Ishikawa (cell line): Measurements from ENCODE around the gene IER5L.

Source experiments
- CEBPB ChIP-seq: IDR thresholded peaks from 2 replicates; pipeline ENCODE4 v1.6.1; 2012
- CREB1 ChIP-seq: IDR thresholded peaks from 2 replicates; pipeline ENCODE4 v1.6.1; 2012; ENCODE audit warnings: low read depth
- EGR1 ChIP-seq: IDR thresholded peaks from 2 replicates; pipeline ENCODE4 v1.6.1; 2012
- EP300 ChIP-seq: IDR thresholded peaks from 2 replicates; pipeline ENCODE4 v1.6.1; 2012; ENCODE audit warnings: borderline replicate concordance
- FOXM1 ChIP-seq: IDR thresholded peaks from 2 replicates; pipeline ENCODE4 v1.6.1; 2012; ENCODE audit warnings: low read depth, borderline replicate concordance
- NFIC ChIP-seq: IDR thresholded peaks from 2 replicates; pipeline ENCODE4 v1.6.1; 2012
- REST ChIP-seq: IDR thresholded peaks from 2 replicates; pipeline ENCODE4 v1.6.1; 2012; ENCODE audit warnings: low read depth, mild to moderate bottlenecking
- TAF1 ChIP-seq: IDR thresholded peaks from 2 replicates; pipeline ENCODE4 v1.6.1; 2012; ENCODE audit warnings: low read depth, mild to moderate bottlenecking
- TCF12 ChIP-seq: IDR thresholded peaks from 2 replicates; pipeline ENCODE4 v1.6.1; 2012; ENCODE audit warnings: low read depth
- TEAD4 ChIP-seq: IDR thresholded peaks from 2 replicates; pipeline ENCODE4 v1.6.1; 2012
- YY1 ChIP-seq: IDR thresholded peaks from 2 replicates; pipeline ENCODE4 v1.6.1; 2012; ENCODE audit warnings: low read depth
- ZBTB7A ChIP-seq: IDR thresholded peaks from 2 replicates; pipeline ENCODE4 v1.6.1; 2012; ENCODE audit warnings: low read depth
- TF ChIP-seq, protein P1 (sequence below): IDR thresholded peaks from 2 replicates; pipeline ENCODE4 v1.6.1; 2012
- TF ChIP-seq, protein P2 (sequence below): IDR thresholded peaks from 2 replicates; pipeline ENCODE4 v1.6.1; 2012

DNA sequence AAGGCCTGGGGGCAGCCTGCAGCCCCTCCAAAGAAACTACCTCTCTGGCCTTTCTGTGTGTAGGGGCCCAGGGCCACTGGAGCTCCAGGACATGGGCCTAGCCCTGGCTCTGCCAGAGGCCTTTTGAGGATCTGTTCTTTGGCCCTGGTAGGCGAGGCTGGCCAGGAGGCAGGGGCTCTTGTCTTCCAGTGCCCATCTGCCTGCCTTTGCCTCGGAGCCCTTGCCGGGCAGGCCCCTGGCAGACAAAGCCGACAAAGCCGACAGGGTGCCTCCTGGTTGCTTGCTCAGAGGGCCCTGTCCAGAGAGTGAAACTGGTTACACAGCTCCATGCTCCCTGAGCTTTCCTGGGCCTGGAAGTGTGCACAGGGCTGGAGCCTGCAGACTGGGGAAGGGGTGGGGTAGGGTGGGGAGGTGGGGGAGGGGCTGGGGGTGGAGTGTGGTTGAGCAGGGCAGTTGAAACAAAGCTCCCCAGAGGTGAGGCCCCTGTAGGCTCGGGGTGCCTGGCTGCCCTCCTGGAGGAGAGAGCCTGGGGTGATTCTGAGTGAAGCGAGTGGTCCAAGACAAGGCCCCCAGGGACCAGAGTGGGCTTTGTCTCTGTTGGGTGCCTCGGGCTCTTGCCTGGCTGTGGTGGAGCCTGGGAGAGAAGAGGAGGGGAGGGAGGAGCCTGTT lies 37.5 kb downstream of the IER5L start:
- TF ChIP-seq CEBPB (no peak), TCF12 (no peak), TAF1 (no peak), REST (no peak), EP300 (no peak), FOXM1 (no peak), EGR1 (no peak), TEAD4 (no peak), CREB1 (no peak), YY1 (no peak), ZBTB7A (no peak; the same call in 1 of the 2 replicates), NFIC (no peak)
- TF ChIP-seq, protein P1, sequence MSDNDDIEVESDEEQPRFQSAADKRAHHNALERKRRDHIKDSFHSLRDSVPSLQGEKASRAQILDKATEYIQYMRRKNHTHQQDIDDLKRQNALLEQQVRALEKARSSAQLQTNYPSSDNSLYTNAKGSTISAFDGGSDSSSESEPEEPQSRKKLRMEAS, result no peak
- TF ChIP-seq, protein P2, sequence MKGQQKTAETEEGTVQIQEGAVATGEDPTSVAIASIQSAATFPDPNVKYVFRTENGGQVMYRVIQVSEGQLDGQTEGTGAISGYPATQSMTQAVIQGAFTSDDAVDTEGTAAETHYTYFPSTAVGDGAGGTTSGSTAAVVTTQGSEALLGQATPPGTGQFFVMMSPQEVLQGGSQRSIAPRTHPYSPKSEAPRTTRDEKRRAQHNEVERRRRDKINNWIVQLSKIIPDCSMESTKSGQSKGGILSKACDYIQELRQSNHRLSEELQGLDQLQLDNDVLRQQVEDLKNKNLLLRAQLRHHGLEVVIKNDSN, result no peak
